Fibroblast of skin of right biceps (primary cell): ENCODE results near the gene RNF144A.
A peak's percentile ranks its signal among the peaks of the same experiment; 100 is the strongest.

Source experiments
- DNase-seq: peaks from one replicate; pipeline ENCODE4 v3.0.0-alpha.2; 2013

Gene RNF144A

DNA sequence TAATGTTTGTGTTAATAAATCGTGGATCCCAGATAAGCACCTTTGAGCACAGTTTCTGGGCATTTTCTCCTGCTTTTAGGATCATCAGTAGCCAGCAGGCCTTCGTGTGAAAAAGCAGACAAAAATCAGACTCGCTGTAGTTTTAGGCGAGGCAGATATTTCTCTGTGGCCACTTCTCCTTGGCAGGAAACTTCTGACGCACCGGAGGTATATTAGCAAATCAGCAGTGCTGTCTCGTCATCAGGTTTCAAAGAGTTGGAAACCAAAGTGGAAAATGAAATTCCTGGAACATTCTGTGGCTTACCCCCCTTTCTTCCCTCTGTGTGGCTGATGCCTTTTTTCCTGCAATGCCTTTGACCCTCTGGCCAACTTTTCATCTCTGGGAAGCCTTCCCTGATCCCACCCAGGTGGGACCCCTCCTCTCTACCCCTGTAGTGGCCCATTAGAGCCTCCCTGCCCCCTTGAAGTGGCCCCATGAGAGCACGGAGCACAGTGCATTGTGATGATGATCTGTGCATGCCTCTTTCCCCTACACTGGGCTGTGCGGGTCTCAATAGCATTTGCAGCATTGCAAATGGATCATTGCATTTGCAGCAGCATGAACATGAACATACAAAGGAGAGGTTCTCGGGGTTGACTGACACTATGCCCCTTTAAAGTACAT, 93.3 kb downstream of the RNF144A start:
- peak; percentile 95 for DNase-seq

DNA sequence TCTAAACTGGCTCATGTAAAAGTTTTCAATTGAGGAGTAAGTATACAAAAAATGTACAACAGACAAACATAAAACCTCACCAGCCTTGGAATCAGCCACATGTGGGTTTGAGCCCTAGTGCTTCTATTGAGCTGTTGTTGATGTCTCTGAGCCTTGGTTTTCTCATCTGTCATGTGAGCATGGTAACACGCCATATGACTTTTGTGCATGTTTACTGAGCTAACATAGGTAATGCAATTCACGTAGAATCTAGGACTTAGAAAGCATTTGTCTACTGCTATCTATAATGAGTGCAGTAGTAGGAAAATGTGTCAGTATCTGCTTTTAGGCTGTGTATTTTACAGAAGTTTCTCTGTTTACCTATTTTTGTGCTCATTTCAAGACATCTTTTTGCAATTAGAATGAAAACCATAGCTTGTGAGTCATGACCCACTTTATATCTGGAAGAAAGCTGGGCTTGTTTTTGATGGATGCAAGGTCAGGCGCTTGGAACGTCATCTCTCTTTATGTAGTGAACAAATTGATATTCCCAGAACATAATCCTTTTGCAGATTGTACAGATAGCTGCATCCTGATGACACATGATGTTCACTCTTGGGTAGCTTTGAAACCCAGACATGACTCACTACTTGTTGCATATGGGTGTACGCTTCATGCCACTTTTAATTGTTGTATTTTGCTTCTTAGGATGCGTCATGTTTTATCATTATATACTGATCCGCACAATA, 94.3 kb downstream of the RNF144A start:
- DNase-seq = peak; percentile 98

DNA sequence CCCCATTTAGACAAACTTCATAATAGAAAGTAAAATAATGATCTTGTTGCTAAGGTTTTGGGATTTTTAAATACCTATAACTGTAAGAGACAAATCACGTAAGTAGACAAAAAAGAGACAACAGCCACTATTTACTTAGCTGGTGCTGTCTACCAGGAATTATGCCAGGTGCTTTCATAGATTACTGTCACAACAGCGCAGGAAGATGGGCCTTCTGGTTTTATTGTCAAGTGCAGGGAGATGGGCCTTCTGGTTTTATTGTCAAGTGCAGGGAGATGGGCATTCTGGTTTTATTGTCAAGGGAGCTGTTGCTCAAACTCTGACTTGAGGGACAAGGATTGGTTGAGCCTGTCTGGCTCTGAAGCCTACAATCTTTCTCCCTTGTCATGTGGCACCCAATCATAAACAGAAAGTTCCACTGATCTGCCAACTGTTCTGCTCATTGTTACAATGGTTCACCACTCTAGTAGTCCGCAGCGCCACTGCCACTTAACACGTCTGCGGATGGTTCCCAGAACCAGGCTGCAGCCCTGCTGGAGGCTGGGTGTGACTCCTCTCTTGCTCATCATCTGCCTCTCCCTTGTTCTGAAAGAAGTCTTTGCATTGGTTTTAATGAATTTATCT, 95.0 kb downstream of the RNF144A start:
- peak; percentile 70 for DNase-seq

DNA sequence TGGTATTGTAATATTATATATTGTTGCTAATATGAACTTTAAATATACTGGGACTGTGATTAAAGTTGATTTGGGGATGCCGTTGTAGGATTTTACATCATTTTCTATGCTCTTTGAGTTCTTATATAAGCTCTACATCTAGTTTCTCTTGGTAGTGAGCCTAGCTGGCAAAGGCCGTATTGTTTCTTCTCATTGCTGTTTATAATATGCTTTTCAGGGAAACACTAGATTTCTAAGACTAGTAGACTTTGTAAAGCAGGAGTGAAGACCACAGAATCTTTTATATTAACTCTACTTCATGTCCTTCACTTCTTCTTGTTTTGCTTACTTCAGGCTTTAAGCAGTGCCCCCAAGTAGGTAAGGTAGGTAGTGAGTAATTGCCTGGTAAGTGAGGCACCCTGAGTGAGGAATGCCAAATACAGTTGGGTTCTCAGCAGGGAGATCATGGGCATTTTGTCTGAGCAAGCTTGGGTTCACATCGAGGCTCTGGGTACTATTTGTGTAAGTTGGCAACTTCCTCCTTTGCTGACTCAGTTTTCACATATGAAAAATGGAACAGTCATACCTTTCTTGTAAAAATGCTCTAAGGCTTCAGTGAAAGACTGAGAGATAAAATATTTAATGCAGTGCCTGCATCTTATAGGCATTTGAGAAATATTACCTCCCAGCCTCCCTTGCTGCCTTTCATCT, 96.4 kb downstream of the RNF144A start:
- DNase-seq = no peak

DNA sequence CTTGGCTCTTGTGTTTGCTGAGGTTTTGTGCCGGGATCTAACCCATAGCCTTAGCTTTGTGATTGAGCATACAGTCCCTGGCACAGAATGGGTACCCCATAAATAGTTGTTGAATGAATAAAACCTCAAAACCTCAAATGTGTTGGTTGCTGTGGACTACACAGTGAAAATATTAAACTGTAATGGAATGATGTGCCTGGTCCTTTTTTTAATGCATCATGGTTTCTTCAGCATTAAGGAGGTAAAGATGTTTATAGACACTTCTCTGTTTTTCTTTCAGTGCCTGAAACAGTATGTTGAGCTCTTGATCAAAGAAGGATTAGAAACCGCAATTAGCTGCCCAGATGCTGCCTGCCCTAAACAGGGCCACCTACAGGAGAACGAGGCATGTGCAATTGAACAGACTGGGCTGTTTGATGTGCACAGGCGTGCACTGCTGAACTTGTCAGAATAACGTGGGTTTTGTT, 97.0 kb downstream of the RNF144A start:
- DNase-seq = peak; percentile 47

DNA sequence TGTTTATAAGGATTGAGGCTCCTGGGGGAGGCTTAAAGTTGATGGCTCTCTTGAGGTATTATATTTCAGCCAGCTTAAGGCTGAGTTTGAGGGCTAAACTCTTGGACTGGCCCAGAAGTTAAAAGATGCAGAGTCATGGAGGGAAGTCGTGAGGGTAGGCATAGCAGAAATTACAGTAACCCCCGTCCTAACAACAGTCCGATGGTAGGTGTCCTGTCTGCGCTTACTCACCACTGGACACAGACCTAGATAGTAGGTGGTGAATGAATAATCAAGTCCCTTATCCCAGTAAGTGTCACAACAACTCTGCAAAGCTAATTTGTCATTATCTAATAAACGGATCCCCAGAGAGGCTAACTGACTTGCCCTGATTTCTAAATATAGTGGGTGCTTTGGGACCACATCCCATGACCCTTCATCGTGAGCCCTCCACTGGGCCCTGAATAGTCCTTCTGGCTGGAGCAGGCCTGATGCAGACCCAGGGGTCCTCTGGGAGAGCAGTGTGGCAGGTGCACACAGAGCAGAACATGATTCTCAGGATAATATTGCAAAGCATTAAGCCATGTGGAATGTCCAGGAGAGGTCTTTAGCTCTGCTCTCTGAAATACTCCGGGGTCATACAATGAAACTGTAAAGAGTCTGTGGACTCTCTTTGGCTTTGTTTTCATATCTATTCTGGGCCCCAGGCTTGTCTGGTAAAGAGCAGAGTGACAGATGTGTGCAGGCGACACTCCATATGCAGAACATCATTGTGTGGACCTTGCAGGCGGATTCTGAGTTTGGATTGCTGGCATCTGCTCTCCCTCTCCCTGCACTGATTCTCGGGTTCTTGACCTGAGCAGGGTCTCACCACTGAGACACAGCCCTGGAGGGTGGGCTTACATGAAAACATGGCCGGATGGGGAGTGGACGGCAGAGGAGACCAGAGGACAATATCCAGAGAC, 98.1 kb downstream of the RNF144A start:
- no peak for DNase-seq

DNA sequence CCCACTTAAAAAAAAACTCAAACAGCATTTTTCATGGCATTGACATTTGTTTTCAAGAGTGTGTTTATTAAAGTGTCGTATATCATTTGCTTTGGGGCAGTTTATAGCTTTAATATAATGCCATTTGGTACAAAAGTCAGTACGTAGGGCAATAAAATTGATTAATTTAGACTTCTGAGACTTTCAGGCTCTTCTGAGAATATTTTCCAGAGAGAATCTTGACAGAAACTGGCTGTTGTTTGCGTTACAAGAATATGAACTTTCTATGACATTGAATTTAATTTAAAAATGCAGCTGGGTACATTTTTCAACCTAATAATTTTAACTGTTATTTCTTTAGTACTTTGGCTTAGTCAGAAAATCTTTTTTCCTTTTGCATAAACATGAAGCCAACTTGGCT, 98.9 kb downstream of the RNF144A start:
- no peak for DNase-seq

DNA sequence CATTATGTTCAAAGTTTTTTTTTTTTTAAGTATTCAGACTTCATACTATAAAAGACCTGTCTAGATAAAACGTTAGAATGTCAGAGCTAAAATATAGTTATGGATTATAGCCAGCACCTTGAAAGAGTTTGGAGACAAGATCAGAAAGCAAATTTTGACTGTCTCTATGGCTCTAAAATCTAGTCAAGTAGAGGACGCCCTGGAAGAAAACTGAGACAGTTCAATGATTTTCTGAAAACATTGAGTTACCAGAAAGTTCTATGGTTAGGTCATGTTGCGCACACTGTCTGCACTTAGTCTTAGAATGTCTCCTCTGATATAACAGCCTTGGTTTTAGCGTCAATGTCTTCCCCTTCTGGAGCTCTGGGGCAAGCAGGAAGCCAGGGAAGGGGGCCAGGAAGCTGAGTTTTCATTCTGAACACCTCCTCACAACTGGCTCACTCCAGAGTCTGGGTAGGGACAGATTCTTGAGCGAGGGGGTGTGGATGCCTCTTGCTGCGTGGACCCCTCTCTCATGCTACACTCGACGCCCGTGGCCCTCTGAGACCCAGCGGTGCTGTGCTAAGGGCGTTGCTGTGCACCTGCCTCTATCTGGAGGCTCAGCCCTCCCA, 99.5 kb downstream of the RNF144A start:
- DNase-seq = no peak

DNA sequence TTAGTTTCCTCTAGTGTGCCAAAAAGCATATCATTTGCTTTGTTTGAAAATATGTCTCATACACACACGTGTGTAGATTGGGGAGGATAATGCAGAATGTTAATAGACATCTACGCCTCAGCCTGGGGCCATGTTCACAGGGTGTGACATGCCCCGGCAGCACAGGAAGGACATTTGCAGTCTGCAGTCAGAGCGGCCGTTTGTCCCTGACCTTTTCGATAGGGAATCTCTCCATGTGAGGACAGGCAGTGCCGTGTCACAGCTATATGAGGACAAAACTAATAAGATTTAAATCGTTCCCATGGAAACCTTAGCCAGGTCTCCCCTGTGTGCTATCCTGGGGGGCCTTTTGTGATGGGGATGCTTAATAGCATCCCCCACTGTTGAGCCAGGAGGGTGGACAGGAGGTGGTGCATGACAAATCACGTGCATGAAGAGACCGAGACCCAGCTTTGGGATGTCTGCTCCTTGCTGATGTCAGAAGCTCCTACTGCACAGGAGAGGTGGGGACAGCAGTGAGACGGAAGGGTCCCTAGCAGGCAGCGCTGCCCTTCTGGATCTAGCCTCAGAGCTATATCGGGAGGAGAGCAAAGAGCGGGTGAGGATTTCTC, 100.6 kb downstream of the RNF144A start:
- no peak for DNase-seq

DNA sequence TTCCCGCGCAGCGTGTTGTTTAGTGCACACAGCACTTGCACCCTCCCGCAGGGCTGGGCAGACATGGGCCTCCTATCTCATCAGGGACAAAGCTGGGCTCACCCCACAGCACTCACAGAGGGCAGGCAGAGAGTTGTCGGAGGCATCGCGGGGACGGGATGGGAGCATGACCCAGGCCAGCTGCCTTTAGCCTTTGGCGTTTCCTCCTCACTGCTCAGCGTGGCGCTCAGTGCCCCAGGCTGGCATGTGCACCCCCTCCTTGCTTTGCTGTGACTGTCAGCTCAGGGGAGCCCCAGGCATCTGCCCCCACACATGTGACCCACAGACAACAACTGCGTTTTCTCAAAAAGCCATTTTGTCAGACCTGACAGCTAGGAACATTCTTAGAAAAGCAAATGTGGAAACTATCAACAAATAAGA, 101.1 kb downstream of the RNF144A start:
- DNase-seq = no peak

DNA sequence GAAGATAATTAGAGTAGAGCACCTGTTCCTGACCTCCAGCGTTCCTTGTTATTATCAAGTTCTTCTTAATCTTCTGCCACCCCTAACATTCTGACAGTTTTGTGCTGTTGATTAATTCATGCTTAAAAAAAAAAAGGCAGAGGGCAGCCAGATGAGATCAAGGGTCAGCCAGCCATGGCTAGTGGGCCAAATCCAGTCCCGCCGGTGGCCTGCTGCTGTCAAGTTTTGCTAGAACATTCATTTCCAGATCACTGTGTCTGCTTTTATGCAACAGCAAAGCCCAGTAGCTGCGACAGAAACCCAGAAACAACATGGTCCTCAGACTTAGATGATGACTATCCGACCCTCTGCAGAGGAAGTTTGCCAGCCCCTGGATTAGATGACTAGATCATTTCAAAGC, 101.6 kb downstream of the RNF144A start:
- DNase-seq = no peak

DNA sequence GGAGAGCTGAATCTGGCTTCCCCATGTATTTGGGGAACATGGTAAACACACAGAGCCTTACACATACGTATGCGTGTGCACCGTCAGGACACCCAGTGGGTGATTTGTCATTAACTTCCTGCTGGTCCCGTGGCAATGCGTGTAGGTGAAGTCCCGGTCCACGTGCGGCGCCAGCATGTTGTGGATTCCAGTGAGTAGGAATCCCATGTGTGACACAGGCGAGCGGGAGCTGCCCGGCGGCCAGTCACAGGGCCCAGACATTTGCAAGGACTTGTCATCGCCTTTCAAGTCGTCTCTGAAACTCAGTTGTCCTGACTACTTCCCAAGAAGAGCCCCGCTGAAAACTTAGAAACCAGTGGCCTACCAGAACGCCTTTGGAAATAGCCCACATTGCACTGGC, 102.0 kb downstream of the RNF144A start:
- no peak for DNase-seq

DNA sequence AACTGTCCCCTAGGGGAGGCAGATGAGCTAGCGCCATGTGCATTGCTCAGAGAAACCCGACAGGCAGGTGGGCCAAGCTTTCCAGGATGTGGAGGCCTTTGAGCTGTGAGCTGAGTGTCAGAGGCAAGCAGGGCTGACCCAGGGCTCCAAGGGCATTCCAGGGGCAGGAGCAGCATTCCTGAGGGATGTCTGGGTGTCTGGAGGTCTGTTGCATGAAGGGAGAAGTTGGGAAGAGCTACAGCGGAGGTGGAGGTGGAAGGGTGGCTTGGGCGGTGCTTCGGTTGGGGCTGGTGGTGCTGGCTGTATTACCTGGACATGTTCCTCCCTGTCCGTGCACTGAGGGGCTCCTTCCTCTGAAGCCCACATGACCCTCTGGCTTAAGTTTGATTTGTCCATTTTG, 102.8 kb downstream of the RNF144A start:
- no peak for DNase-seq

DNA sequence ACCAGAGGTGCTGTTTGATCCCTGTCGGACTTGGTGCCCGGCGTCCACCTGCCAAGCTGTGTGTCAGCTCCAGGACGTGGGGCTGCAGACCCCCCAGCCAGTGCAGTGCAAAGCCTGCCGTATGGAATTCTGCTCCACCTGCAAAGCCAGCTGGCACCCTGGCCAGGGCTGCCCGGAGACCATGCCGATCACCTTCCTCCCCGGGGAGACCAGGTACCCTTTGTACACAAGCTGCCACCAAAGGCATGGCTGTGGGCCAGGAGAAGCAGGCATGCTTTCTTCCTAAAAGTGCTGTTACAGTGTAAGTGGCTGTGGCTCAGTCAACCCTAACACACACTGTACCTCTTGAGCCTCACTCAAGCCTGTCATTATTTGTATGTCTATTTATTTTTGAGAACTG, 103.3 kb downstream of the RNF144A start:
- no peak for DNase-seq

DNA sequence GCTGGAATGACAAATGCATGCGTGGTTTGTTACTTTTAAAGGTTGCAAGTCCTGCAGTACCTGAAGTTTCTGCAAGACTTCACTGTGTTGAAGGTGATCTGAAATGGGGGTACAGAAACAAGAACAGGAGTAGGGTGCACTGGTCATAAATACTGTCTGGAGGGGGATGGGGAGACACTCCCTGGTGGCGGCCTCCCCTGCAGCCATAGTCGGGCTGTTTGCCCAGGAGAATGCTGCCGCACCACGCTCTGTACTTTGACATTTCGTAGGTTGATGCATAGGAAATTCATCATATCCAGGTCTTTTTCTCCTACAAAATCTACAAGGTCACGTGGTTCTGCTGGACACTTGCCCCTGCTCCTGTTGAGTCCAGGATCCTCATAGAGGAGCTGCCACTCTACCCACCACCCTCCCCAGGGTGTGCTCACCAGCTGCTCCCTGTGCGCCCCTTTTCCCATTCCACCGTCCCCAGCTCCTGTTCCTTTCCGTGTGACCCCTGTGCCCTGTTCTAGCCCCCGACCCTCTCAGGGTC, 103.8 kb downstream of the RNF144A start:
- no peak for DNase-seq

DNA sequence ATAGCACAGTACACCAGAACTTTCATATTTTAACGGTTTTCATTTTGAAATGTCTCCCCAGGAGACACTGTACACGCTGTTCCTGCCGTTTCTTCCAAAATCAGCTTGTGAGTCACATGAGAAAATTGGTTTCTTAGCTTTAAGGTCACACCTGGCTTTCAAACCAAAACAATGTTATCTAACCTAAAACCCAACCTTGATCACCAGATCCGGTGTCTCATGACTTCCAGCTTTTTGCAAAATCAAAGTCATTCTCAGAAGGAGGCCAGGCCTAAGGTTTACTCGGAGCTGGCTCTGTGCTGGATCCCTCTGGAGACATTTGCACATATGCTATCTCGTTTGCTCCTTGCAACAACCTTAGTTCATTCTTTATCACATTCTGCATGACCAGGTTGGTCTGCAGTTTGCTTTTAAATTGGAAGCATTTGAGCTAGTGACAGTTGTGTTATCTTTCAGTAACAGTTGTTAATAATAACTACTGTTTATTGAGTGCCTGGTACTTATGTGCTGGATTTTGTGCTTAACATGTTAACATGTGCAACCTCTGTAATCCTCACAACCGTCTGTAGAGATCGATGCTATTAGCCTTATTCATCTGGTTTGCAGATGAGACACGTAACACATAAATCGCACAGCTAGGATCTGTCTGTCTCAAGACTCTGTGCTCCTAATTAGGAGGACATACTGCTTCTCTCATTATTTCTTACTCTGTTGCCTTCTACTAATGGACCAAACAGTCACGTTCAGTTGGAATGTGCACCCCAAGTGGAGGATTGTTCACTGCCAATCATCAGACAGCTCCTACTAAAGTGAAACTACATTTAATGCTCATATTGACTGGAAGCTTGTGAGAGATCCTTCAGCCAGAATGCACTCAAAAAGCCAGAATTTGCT, 105.5 kb downstream of the RNF144A start:
- peak; percentile 28 for DNase-seq

DNA sequence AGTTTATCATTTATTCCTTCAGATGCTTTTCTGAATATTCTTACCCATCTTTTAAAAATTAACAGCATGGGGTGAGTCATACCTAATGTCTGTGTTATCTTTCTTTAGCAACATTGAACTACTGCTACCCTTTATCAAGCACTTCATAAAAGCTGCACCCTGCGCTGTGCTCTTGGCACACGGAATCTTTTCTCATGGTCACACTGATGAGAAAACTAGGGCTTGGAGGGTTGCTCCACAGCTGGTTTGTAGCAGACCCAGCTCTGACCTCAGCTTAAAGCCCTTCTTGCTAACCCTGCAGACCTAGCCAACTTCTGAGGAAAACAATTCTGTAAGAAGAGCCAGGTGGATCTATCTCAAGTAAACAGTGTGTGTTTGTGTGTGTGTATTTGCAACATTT, 106.3 kb downstream of the RNF144A start:
- DNase-seq = peak; percentile 26

DNA sequence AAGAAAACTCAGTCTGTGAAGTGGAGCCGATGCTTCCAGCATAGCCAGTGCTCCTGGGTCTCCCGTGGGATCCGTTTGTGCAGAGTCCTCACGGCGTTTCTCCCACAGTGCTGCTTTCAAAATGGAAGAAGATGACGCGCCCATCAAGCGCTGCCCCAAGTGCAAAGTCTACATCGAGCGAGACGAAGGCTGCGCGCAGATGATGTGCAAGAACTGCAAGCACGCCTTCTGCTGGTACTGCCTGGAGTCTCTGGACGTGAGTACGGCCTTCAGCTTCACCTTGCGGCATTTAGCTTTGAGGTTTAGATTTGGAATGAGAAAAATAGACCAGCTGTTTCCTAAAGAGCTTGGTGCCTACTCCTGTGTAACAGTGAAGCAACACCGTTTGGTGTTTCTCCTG, 107.0 kb downstream of the RNF144A start:
- DNase-seq = no peak

DNA sequence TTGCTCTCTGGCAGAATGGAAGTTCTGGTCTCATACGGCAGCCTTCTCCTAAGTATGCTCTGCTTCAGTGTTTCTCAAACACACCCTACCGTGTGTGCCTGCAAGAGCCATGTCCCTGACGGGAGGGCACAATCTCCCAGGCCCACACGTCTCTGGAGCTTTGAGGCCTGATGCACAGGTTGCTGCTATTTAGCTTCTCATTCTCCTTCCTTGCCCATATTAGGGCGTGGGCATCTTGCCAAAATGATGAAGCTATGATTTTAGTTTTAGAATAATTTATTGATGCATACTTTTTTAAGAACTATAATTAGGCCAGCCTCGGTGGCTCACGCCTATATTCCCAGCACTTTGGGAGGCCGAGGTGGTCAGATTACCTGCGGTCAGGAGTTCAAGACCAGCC, 107.9 kb downstream of the RNF144A start:
- no peak for DNase-seq

DNA sequence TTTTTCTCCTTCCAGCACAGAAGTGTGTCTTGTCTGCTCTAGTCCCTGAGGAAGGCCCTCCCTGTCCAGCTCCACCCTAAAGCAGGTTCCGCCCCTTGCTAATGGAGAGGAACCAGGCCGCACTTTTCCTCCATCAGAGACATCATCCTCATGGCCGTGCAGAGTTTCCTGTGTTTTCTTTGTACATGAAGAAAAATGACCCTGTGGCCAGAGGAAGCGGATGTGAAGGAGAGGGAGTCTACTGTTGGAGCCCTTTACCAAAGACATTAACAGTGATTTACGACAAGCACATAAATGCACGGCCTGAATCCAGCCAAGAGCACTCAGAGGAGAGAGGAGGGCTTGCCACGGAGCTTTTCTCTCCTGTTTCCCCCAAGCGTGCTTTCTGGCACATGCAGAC, 109.5 kb downstream of the RNF144A start:
- DNase-seq = no peak
